Endothelial cell of umbilical vein (primary cell): ENCODE measurements around the gene KIF3B. TPM values are rescaled to one million over a fixed set of nuclear protein-coding genes. Genes with fewer than 3 reads are reported as not detected.

Source experiments
- BruUV-seq: library from RNA; stranded (reverse); fragments of 400-500 nt; replicated peaks from 2 replicates; lab custom pipeline; 2021; lab: Mats Ljungman, UMichigan
- CTCF ChIA-PET: fragments of 300-600, 350-600 bp; sonication (Branson Sonifier 250); formaldehyde crosslinking; loops from one replicate; lab custom pipeline; 2021; ENCODE audit warnings: antibody characterized with exemption, inconsistent platforms; lab: Charles Lee
- POLR2A ChIA-PET: fragments of 300-600, 350-600 bp; sonication (Branson Sonifier 250); formaldehyde crosslinking; loops from one replicate; lab custom pipeline; 2021; ENCODE audit warnings: antibody characterized with exemption, inconsistent platforms; lab: Charles Lee
- DNase-seq: peaks from one replicate; pipeline ENCODE4 v3.0.0-alpha.2; 2011; ENCODE audit warnings: low read depth, low spot score
- FAIRE-seq: peaks from 2 replicates; lab custom pipeline; 2011; peaks lifted over from hg19 to GRCh38; lab: Jason Lieb, UNC
- H2AFZ ChIP-seq: 2 replicates; pipeline ENCODE4 v1.6.0; 2012; ENCODE audit warnings: low read depth, low read length, control low read depth, inconsistent platforms
- H3K27ac ChIP-seq: 2 replicates; pipeline ENCODE4 v1.5.1; 2011; ENCODE audit warnings: low read depth, mild to moderate bottlenecking, control low read depth, low read length, moderate library complexity; ENCODE audit not compliant: insufficient read depth
- H3K27me3 ChIP-seq, 2 experiments: 2 replicates each; pipeline versions ENCODE4 v1.6.0 to v1.6.1; 2011; ENCODE audit warnings: low read length in 2 of 2, mixed read lengths in 1 of 2; ENCODE audit not compliant: control insufficient read depth in 2 of 2, insufficient read depth in 2 of 2
- H3K36me3 ChIP-seq, 2 experiments: 2 replicates in 1 of 2; 3 replicates in 1 of 2; pipeline ENCODE4 v1.5.1; 2011; ENCODE audit warnings: low read length in 2 of 2, mild to moderate bottlenecking in 1 of 2, moderate library complexity in 1 of 2; ENCODE audit not compliant: control insufficient read depth in 2 of 2, insufficient read depth in 2 of 2; ENCODE audit errors: extremely low read depth in 1 of 2
- H3K4me1 ChIP-seq: 3 replicates; pipeline ENCODE4 v1.5.1; 2011; ENCODE audit warnings: mild to moderate bottlenecking, low read length; ENCODE audit not compliant: control insufficient read depth, insufficient read depth; ENCODE audit errors: extremely low read depth
- H3K4me2 ChIP-seq: 2 replicates; pipeline ENCODE4 v1.6.1; 2011; ENCODE audit warnings: low read length, control low read depth, mixed read lengths; ENCODE audit not compliant: insufficient read depth
- H3K4me3 ChIP-seq, 3 experiments: fragments of 200-600 bp in 1 of 3; sonication (generic), shearing (Covaris generic) in 1 of 3; replicated peaks in 1 of 3; 2 replicates each; pipeline ENCODE4 v1.5.1; 2011 to 2016; ENCODE audit warnings: control low read depth in 3 of 3, low read length in 3 of 3, mild to moderate bottlenecking in 2 of 3, inconsistent platforms in 1 of 3, low read depth in 1 of 3, moderate library complexity in 1 of 3; ENCODE audit not compliant: insufficient read depth in 1 of 3
- H3K79me2 ChIP-seq: 2 replicates; pipeline ENCODE4 v1.6.0; 2012; ENCODE audit warnings: low read length, inconsistent platforms; ENCODE audit not compliant: control insufficient read depth, insufficient read depth
- H3K9ac ChIP-seq: replicated peaks from 2 replicates; pipeline ENCODE3; 2011; ENCODE audit warnings: low read length, control low read depth; ENCODE audit not compliant: insufficient read depth; ENCODE audit errors: extremely low read depth
- H3K9me1 ChIP-seq: replicated peaks from 3 replicates; pipeline ENCODE4 v1.6.0; 2011; ENCODE audit warnings: mild to moderate bottlenecking, low read length; ENCODE audit not compliant: control insufficient read depth, insufficient read depth; ENCODE audit errors: extremely low read depth
- H3K9me3 ChIP-seq: replicated peaks from 2 replicates; pipeline ENCODE4 v1.5.1; 2012; ENCODE audit warnings: low read length, inconsistent platforms; ENCODE audit not compliant: control insufficient read depth, insufficient read depth
- H4K20me1 ChIP-seq: replicated peaks from 2 replicates; pipeline ENCODE3; 2011; ENCODE audit warnings: mild to moderate bottlenecking, low read length; ENCODE audit not compliant: control insufficient read depth, insufficient read depth; ENCODE audit errors: extremely low read depth
- EZH2 ChIP-seq: IDR thresholded peaks from 2 replicates; pipeline ENCODE4 v1.6.1; 2012; ENCODE audit warnings: borderline replicate concordance, low read depth, mild to moderate bottlenecking, moderate library complexity, low read length, inconsistent platforms; ENCODE audit not compliant: severe bottlenecking
- FOS ChIP-seq: IDR thresholded peaks from 2 replicates; pipeline ENCODE4 v1.6.1; 2011; ENCODE audit warnings: mild to moderate bottlenecking, low read length, moderate library complexity, borderline replicate concordance; ENCODE audit not compliant: insufficient read depth
- GATA2 ChIP-seq: IDR thresholded peaks from 2 replicates; pipeline ENCODE4 v1.7.0; 2011; ENCODE audit warnings: low read depth, mild to moderate bottlenecking, moderate library complexity, mixed read lengths, low read length; ENCODE audit not compliant: insufficient read length, insufficient read depth
- JUN ChIP-seq: IDR thresholded peaks from 2 replicates; pipeline ENCODE4 v1.6.1; 2011; ENCODE audit warnings: borderline replicate concordance, low read depth; ENCODE audit not compliant: insufficient read length, insufficient read depth
- MYC ChIP-seq: IDR thresholded peaks from one replicate; pipeline ENCODE4 v1.6.1; 2011; ENCODE audit warnings: mild to moderate bottlenecking, low read depth, low read length
- POLR2A ChIP-seq: IDR thresholded peaks from 2 replicates; pipeline ENCODE4 v1.6.1; 2012; ENCODE audit warnings: low read depth, mild to moderate bottlenecking, control low read depth, low read length
- POLR2AphosphoS5 ChIP-seq: IDR thresholded peaks from 2 replicates; pipeline ENCODE4 v1.6.1; 2012; ENCODE audit warnings: low read depth, mild to moderate bottlenecking, control low read depth, low read length, moderate library complexity; ENCODE audit not compliant: insufficient read depth
- dilution Hi-C: fragments of 300-500 bp; cut with MboI; formaldehyde crosslinking; loops from one replicate; pipeline ENCODE4 v1.15.0; 2019; ENCODE audit warnings: low sequenced_read_pairs; ENCODE audit not compliant: extremely low pct_ligation_motif_present
- intact Hi-C: fragments of 100-400 bp; cut with micrococcal nuclease; formaldehyde crosslinking; loops from one replicate; pipeline ENCODE4 v1.10.0; 2022
- polyA plus RNA-seq, 4 experiments: library from polyadenylated mRNA; depleted of rRNA in 3 of 4; stranded (reverse) in 3 of 4; unstranded in 1 of 4; fragments of >200 nt; gene quantifications; 2 replicates each; pipeline versions ENCODE4 v1.2.1 to v1.2.3, GENCODE V29; 2011 to 2012; ENCODE audit warnings: missing spikeins in 1 of 4
- total RNA-seq: library from RNA; stranded (reverse); gene quantifications from 2 replicates; pipeline ENCODE4 v1.2.3, GENCODE V29; 2021
- TF ChIP-seq, protein P1 (sequence below), 2 donors: IDR thresholded peaks; 1 replicate in 1 of 2; 2 replicates in 1 of 2; pipeline ENCODE4 v1.5.1; 2011; ENCODE audit warnings: low read length in 2 of 2, mild to moderate bottlenecking in 2 of 2, moderate library complexity in 2 of 2, control low read depth in 1 of 2, inconsistent platforms in 1 of 2, low read depth in 1 of 2; ENCODE audit not compliant: insufficient read depth in 1 of 2; ENCODE audit errors: extremely low read depth in 1 of 2
- TF ChIP-seq, protein P2 (sequence below): IDR thresholded peaks from 2 replicates; pipeline ENCODE4 v1.6.1; 2011; ENCODE audit not compliant: insufficient read depth, insufficient read length

Gene KIF3B
- total and polyA plus RNA-seq, 2 donors (not counting 3 experiments of a cell fraction or from before 2014, with no cell fraction given): 14.5 to 25.1 TPM

DNA sequence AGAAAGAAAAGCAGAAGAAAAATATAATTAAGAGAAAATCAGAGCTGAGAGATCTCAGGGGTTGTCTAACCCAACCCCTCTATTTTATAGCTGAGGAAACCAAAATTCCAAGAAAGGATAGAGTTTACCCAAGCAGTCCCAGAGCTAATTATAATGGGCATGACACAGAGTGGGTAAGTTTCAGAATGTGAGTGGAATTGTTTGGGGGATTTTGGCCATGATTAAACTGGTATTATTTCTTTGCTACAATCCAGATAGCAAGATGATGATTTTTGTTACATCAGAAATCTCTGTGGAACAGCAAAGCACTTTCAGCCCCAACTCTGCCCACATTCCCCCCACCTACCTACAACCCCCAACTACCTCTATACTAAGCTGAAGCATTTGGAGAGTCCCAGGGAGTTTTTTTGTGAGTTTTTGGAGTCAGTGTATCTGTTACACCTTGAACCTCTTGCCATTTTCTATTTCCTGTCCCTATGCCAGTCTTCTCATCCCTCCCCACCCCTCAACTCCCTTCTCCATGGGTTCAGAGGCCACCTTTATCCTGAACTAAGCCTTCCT lies 45.0 kb upstream of the KIF3B start:
- H3K4me1 ChIP-seq: no peaks in the 10 kb centered on the region
- TF ChIP-seq, protein P1, sequence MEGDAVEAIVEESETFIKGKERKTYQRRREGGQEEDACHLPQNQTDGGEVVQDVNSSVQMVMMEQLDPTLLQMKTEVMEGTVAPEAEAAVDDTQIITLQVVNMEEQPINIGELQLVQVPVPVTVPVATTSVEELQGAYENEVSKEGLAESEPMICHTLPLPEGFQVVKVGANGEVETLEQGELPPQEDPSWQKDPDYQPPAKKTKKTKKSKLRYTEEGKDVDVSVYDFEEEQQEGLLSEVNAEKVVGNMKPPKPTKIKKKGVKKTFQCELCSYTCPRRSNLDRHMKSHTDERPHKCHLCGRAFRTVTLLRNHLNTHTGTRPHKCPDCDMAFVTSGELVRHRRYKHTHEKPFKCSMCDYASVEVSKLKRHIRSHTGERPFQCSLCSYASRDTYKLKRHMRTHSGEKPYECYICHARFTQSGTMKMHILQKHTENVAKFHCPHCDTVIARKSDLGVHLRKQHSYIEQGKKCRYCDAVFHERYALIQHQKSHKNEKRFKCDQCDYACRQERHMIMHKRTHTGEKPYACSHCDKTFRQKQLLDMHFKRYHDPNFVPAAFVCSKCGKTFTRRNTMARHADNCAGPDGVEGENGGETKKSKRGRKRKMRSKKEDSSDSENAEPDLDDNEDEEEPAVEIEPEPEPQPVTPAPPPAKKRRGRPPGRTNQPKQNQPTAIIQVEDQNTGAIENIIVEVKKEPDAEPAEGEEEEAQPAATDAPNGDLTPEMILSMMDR (IDR thresholded peaks at IDR 0.05; ENCODE audit: extremely low read depth in 1 of 2, insufficient read depth in 1 of 2, low read depth in 1 of 2, low read length in 2 of 2): no peak
- TF ChIP-seq JUN (no peak), MYC (no peak), FOS (no peak), POLR2AphosphoS5 (no peak), GATA2 (no peak), EZH2 (no peak), POLR2A (no peak)
- TF ChIP-seq, protein P2, sequence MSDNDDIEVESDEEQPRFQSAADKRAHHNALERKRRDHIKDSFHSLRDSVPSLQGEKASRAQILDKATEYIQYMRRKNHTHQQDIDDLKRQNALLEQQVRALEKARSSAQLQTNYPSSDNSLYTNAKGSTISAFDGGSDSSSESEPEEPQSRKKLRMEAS: no peak
- CTCF ChIA-PET: interaction anchor here (1.1 kb wide), 1 partner anchor 14 kb away, joined by 3 read pairs; no protein-coding TSS in a partner anchor
- H3K27me3 ChIP-seq: no peaks in the 10 kb centered on the region
- dilution Hi-C loops: no loop called here
- peaks cover 9 to 45% of the 10 kb centered on the region in 2 experiments for H3K36me3 ChIP-seq
- BruUV-seq: no TSS peak
- H3K27ac ChIP-seq: no peak overlapping the region
- POLR2A ChIA-PET: interaction anchor here (0.6 kb wide), 1 partner anchor 252 kb away, joined by 3 read pairs; no protein-coding TSS in a partner anchor
- H3K79me2 ChIP-seq: no peaks in the 10 kb centered on the region
- DNase-seq (no peak), FAIRE-seq (no peak)
- intact Hi-C loops: no loop called here
- no peak overlapping the region for H2AFZ ChIP-seq
- no peaks in the 10 kb centered on the region for H4K20me1 ChIP-seq
- no peak overlapping the region for H3K4me2 ChIP-seq
- no peak overlapping the region for H3K9ac ChIP-seq
- no peaks in the 10 kb centered on the region for H3K9me3 ChIP-seq
- no peaks in the 10 kb centered on the region for H3K9me1 ChIP-seq
- no peak overlapping the region for H3K4me3 ChIP-seq
